Hepatocyte (in vitro differentiated cells): ENCODE measurements around the gene LRMDA. TPM values are rescaled to one million over a fixed set of nuclear protein-coding genes. Genes with fewer than 3 reads are reported as not detected.

ENCODE experiments used
- DNase-seq: peaks from one replicate; pipeline ENCODE4 v3.0.0-alpha.2; 2016; ENCODE audit warnings: low spot score
- H2AFZ ChIP-seq: fragments of 200-600 bp; sonication (generic); 2 replicates; pipeline ENCODE4 v1.6.0; 2016; ENCODE audit warnings: antibody characterized with exemption, mild to moderate bottlenecking
- H3K27ac ChIP-seq: fragments of 200-600 bp; sonication (generic); 2 replicates; pipeline ENCODE4 v1.5.1; 2016; ENCODE audit warnings: mild to moderate bottlenecking
- H3K27me3 ChIP-seq: fragments of 200-600 bp; sonication (generic); 2 replicates; pipeline ENCODE4 v1.6.1; 2016
- H3K36me3 ChIP-seq: fragments of 200-600 bp; sonication (generic); replicated peaks from 2 replicates; pipeline ENCODE4 v1.5.1; 2016; ENCODE audit warnings: low read depth; ENCODE audit not compliant: insufficient read depth
- H3K4me1 ChIP-seq: fragments of 200-600 bp; sonication (generic); 2 replicates; pipeline ENCODE4 v1.5.1; 2016; ENCODE audit warnings: mild to moderate bottlenecking, moderate library complexity; ENCODE audit not compliant: insufficient read depth
- H3K4me2 ChIP-seq: fragments of 200-600 bp; sonication (generic); 2 replicates; pipeline ENCODE4 v1.6.0; 2016
- H3K4me3 ChIP-seq: fragments of 200-600 bp; sonication (generic); 2 replicates; pipeline ENCODE4 v1.5.1; 2016; ENCODE audit warnings: mild to moderate bottlenecking
- H3K79me2 ChIP-seq: fragments of 200-600 bp; sonication (generic); 2 replicates; pipeline ENCODE4 v1.6.0; 2017; ENCODE audit warnings: mild to moderate bottlenecking
- H3K9me2 ChIP-seq: fragments of 200-600 bp; sonication (generic); replicated peaks from 2 replicates; pipeline ENCODE4 v1.6.0; 2017; ENCODE audit warnings: mild to moderate bottlenecking; ENCODE audit not compliant: insufficient read depth
- H3K9me3 ChIP-seq: fragments of 200-600 bp; sonication (generic); 2 replicates; pipeline ENCODE4 v1.5.1; 2016; ENCODE audit warnings: low read depth, mild to moderate bottlenecking
- H4K20me1 ChIP-seq: fragments of 200-600 bp; sonication (generic); 2 replicates; pipeline ENCODE4 v1.6.0; 2016; ENCODE audit warnings: mild to moderate bottlenecking; ENCODE audit not compliant: insufficient read depth, poor library complexity, severe bottlenecking
- EZH2 ChIP-seq: fragments of 200-600 bp; sonication (generic); IDR thresholded peaks from 2 replicates; pipeline ENCODE4 v1.6.1; 2016; ENCODE audit warnings: antibody characterized with exemption, mild to moderate bottlenecking, borderline replicate concordance
- EZH2phosphoT487 ChIP-seq: fragments of 200-600 bp; sonication (generic); IDR thresholded peaks from one replicate; pipeline ENCODE4 v1.6.1; 2018; ENCODE audit warnings: antibody characterized with exemption, mild to moderate bottlenecking, low read depth, moderate library complexity; ENCODE audit not compliant: unreplicated experiment, severe bottlenecking
- WGBS: methylation state at CpG from one replicate; pipeline ENCODE4 v1.1.6; 2016; ENCODE audit warnings: low lambda C conversion rate; ENCODE audit errors: missing lambda C conversion rate; 5-methylcytosine and 5-hydroxymethylcytosine counted together
- polyA plus RNA-seq: library from polyadenylated mRNA; unstranded; fragments of >200 nt; fragmentation: Nextera tagmentation; extraction: Ambion mirVana; gene quantifications from 2 replicates; pipeline ENCODE4 v1.2.1, GENCODE V29; 2016
- total RNA-seq: library from RNA; depleted of rRNA; stranded (reverse); fragments of >200 nt; gene quantifications from 2 replicates; pipeline ENCODE4 v1.2.3, GENCODE V29; 2014
- TF ChIP-seq, protein P1 (sequence below): fragments of 200-600 bp; sonication (generic); IDR thresholded peaks from 2 replicates; pipeline ENCODE4 v1.5.1; 2016; ENCODE audit warnings: antibody characterized with exemption, mild to moderate bottlenecking; ENCODE audit not compliant: poor library complexity

Gene LRMDA
- total and polyA plus RNA-seq, 2 experiments from 2014 or later, result 5.6 to 15.7 TPM

DNA sequence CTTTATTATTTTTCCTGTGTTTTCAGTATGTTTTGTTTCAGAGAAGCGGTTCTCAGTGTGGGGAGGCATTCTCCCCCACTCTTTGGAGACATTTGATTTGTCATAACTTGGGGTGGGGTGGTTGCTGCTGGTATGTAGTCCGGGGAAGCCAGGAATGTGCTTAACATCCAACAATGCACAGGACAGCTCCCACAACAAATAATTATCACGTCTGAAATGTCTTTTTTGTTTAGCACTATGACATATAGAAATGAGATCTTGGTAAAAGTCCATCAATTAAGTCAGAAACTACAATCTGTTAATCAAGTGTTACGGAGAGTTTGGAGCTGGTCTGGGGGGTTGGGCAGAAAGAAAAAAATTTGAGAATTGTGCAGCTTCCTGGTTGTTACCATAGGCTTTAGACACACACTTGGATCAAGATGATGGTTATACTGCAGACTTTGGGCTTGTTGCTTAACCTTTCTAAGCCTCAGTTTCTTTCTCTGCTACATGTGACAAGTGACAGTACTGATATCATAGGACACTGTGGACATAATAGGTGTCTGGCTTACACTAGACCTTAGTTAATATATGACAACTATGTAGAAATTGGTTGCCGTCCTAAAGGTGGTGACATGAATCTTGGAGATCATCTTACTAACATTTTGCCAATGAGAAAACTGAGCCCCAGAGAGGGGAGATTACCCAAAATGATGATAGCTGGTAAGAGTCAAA lies 113.7 kb downstream of the LRMDA start:
- Histone ChIP-seq H3K27me3 (no peaks in the 10 kb centered on the region), H4K20me1 (no peaks in the 10 kb centered on the region), H3K27ac (no peak overlapping the region), H3K4me3 (no peak overlapping the region), H3K4me2 (no peak overlapping the region), H3K9me3 (no peaks in the 10 kb centered on the region), H3K36me3 (no peaks in the 10 kb centered on the region), H3K9me2 (no peaks in the 10 kb centered on the region), H3K79me2 (no peaks in the 10 kb centered on the region), H2AFZ (no peak overlapping the region), H3K4me1 (peaks cover 27% of the 10 kb centered on the region)
- no peak for TF ChIP-seq EZH2
- TF ChIP-seq, protein P1, sequence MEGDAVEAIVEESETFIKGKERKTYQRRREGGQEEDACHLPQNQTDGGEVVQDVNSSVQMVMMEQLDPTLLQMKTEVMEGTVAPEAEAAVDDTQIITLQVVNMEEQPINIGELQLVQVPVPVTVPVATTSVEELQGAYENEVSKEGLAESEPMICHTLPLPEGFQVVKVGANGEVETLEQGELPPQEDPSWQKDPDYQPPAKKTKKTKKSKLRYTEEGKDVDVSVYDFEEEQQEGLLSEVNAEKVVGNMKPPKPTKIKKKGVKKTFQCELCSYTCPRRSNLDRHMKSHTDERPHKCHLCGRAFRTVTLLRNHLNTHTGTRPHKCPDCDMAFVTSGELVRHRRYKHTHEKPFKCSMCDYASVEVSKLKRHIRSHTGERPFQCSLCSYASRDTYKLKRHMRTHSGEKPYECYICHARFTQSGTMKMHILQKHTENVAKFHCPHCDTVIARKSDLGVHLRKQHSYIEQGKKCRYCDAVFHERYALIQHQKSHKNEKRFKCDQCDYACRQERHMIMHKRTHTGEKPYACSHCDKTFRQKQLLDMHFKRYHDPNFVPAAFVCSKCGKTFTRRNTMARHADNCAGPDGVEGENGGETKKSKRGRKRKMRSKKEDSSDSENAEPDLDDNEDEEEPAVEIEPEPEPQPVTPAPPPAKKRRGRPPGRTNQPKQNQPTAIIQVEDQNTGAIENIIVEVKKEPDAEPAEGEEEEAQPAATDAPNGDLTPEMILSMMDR, result no peak
- TF ChIP-seq EZH2phosphoT487, result no peak
- no peak for DNase-seq
- WGBS, result 49% methylated on average over 5 of the region's 5 CpGs

DNA sequence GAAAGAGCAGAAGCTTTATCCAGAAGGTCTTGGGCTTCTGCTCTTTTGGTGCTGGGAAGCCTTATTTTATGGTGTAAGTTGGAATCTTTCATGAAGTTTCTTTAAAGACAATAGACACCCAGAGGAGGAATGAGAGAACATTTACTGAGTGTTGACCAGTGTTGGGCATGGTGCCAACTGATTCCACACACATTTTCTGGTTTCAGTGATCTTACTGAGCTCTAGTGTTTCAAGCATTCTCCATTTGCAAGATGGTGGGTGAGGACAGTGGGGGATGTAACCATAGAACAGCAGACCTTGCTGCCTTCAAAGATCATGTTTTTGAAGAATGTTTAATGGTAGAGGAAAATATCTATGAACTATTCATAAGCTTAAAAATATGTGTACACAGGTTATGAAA lies 114.6 kb downstream of the LRMDA start:
- Histone ChIP-seq H3K9me3 (no peaks in the 10 kb centered on the region), H2AFZ (no peak overlapping the region), H3K4me2 (no peak overlapping the region), H3K9me2 (no peaks in the 10 kb centered on the region), H3K4me3 (no peak overlapping the region), H3K36me3 (no peaks in the 10 kb centered on the region), H3K4me1 (peaks cover 27% of the 10 kb centered on the region), H3K27ac (no peak overlapping the region), H4K20me1 (no peaks in the 10 kb centered on the region), H3K79me2 (no peaks in the 10 kb centered on the region), H3K27me3 (no peaks in the 10 kb centered on the region)
- TF ChIP-seq EZH2 (no peak), EZH2phosphoT487 (no peak)
- TF ChIP-seq, protein P1, result no peak
- no peak for DNase-seq

DNA sequence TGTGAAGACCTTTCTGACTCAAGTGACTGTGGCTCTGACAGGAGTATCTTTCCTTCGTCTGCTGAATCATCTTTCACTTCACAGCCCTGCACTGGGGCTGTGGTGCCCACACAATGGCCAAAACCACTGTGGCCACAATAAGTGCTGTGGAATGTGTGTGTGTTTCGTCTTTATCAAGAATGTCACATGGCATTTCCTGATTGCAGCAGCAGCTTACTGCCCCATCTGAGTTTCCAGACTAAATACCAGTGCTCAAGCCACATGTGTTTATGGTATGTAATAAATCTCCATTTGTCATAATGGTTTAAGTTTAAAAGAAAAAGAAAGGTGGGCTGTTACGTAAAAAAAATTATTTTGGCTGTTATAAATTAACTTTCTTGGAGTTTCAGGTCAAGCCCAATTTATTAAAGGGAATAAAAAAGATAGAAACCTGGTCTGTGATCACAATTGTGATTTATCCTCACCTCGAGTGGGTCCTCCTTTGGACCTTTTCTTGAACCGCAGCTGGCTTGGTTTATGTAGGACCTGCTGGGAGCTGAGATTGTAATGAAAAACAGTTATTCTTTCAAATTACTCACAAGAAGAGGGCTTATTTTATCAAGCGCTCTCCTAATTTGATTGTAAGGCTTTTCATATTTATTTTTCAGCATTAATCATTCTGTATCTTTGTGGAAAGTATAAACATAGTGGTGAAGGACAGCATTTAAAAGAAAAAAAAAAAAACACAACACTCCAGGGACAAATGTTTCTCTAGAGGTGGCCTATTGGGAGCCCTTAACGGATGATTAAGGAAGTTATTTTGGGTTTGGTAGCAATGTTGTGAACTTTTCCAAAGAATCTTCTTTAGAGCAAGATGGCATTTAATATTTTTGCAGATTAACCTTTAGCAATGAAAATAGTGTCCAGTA lies 116.2 kb downstream of the LRMDA start:
- TF ChIP-seq EZH2phosphoT487 (no peak), EZH2 (no peak)
- TF ChIP-seq, protein P1, result no peak
- Histone ChIP-seq H2AFZ (no peak overlapping the region), H3K79me2 (no peaks in the 10 kb centered on the region), H3K9me2 (no peaks in the 10 kb centered on the region), H3K27ac (peak overlapping the region; percentile 41), H3K4me1 (peaks cover 24% of the 10 kb centered on the region), H3K27me3 (no peaks in the 10 kb centered on the region), H3K4me3 (no peak overlapping the region), H3K36me3 (no peaks in the 10 kb centered on the region), H4K20me1 (no peaks in the 10 kb centered on the region), H3K9me3 (no peaks in the 10 kb centered on the region), H3K4me2 (no peak overlapping the region)
- WGBS, result 48% methylated on average over 7 of the region's 7 CpGs
- DNase-seq, result peak; percentile 34
